Measurements from ENCODE around the gene RNLS. TPM values are rescaled to one million over a fixed set of nuclear protein-coding genes. Genes with fewer than 3 reads are reported as not detected.

RNLS gene
- total RNA-seq, 3 donors from 2014 or later (not counting 1 experiment from before 2014, with no cell fraction given): 4.0 to 6.8 (median 4.4) TPM

- no peaks in the 10 kb centered on the region for H3K27me3 ChIP-seq (ENCODE audit: control insufficient read depth, insufficient read depth, low read length)
- Mint-ChIP-seq H3K4me1 (no peaks in the 10 kb centered on the region), H3K36me3 (no peaks in the 10 kb centered on the region), H3K4me3 (no peak overlapping the region), H3K27me3 (ENCODE audit: low read depth in 2 of 2) (peaks cover 0 to 11% of the 10 kb centered on the region in 2 donors), H3K27ac (no peak overlapping the region), H3K9me3 (no peaks in the 10 kb centered on the region)
- no peak overlapping the region for H3K4me3 ChIP-seq (ENCODE audit: low read length)
- TF ChIP-seq, protein P1, sequence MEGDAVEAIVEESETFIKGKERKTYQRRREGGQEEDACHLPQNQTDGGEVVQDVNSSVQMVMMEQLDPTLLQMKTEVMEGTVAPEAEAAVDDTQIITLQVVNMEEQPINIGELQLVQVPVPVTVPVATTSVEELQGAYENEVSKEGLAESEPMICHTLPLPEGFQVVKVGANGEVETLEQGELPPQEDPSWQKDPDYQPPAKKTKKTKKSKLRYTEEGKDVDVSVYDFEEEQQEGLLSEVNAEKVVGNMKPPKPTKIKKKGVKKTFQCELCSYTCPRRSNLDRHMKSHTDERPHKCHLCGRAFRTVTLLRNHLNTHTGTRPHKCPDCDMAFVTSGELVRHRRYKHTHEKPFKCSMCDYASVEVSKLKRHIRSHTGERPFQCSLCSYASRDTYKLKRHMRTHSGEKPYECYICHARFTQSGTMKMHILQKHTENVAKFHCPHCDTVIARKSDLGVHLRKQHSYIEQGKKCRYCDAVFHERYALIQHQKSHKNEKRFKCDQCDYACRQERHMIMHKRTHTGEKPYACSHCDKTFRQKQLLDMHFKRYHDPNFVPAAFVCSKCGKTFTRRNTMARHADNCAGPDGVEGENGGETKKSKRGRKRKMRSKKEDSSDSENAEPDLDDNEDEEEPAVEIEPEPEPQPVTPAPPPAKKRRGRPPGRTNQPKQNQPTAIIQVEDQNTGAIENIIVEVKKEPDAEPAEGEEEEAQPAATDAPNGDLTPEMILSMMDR (IDR thresholded peaks at IDR 0.05): no peak
- no peak overlapping the region for H3K27ac ChIP-seq (ENCODE audit: low read length)
- H3K4me1 ChIP-seq (ENCODE audit: control insufficient read depth, insufficient read depth, low read length): no peaks in the 10 kb centered on the region
- DNase-seq (no peak), ATAC-seq (no peak)
- 71% methylated on average over 2 of the region's 2 CpGs for WGBS (ENCODE audit: insufficient coverage)
- intact Hi-C loops (cut with micrococcal nuclease): no loop called here
- no peaks in the 10 kb centered on the region for H3K36me3 ChIP-seq (ENCODE audit: control insufficient read depth, insufficient read depth, low read length)
- H3K9me3 ChIP-seq (ENCODE audit: control insufficient read depth, insufficient read depth, low read length): no peaks in the 10 kb centered on the region
These were observed 345.1 kb downstream of the RNLS start for GRCh38 chr10:88237896-88238614.

GRCh38 chr10:88236121-88236743, 346.9 kb downstream of the RNLS start:
- intact Hi-C loops (cut with micrococcal nuclease): no loop called here
- H3K9me3 Mint-ChIP-seq: no peaks in the 10 kb centered on the region
- Histone ChIP-seq H3K4me3 (ENCODE audit: low read length) (no peak overlapping the region), H3K9me3 (ENCODE audit: control insufficient read depth, insufficient read depth, low read length) (no peaks in the 10 kb centered on the region), H3K27ac (ENCODE audit: low read length) (no peak overlapping the region), H3K27me3 (ENCODE audit: control insufficient read depth, insufficient read depth, low read length) (no peaks in the 10 kb centered on the region), H3K4me1 (ENCODE audit: control insufficient read depth, insufficient read depth, low read length) (no peaks in the 10 kb centered on the region), H3K36me3 (ENCODE audit: control insufficient read depth, insufficient read depth, low read length) (no peaks in the 10 kb centered on the region)
- TF ChIP-seq, protein P1 (IDR thresholded peaks at IDR 0.05): no peak
- H3K4me3 Mint-ChIP-seq: no peak overlapping the region
- no peak overlapping the region for H3K27ac Mint-ChIP-seq
- WGBS (ENCODE audit: insufficient coverage): 88% methylated on average over 2 of the region's 2 CpGs
- H3K36me3 Mint-ChIP-seq: no peaks in the 10 kb centered on the region
- ATAC-seq: no peak
- no peaks in the 10 kb centered on the region for H3K4me1 Mint-ChIP-seq
- H3K27me3 Mint-ChIP-seq (ENCODE audit: low read depth in 2 of 2): no peaks in the 10 kb centered on the region
- DNase-seq: no peak

- Histone ChIP-seq H3K36me3 (ENCODE audit: control insufficient read depth, insufficient read depth, low read length) (no peaks in the 10 kb centered on the region), H3K4me3 (ENCODE audit: low read length) (no peak overlapping the region), H3K27ac (ENCODE audit: low read length) (no peak overlapping the region), H3K4me1 (ENCODE audit: control insufficient read depth, insufficient read depth, low read length) (no peaks in the 10 kb centered on the region), H3K27me3 (ENCODE audit: control insufficient read depth, insufficient read depth, low read length) (no peaks in the 10 kb centered on the region), H3K9me3 (ENCODE audit: control insufficient read depth, insufficient read depth, low read length) (no peaks in the 10 kb centered on the region)
- WGBS (ENCODE audit: insufficient coverage): 95% methylated on average over 4 of the region's 4 CpGs
- DNase-seq: no peak
- TF ChIP-seq, protein P1 (IDR thresholded peaks at IDR 0.05): no peak
- Mint-ChIP-seq H3K4me1 (no peaks in the 10 kb centered on the region), H3K9me3 (peaks cover 2 to 4% of the 10 kb centered on the region in 2 donors), H3K36me3 (no peaks in the 10 kb centered on the region), H3K27me3 (ENCODE audit: low read depth in 2 of 2) (peaks cover 0 to 4% of the 10 kb centered on the region in 2 donors), H3K27ac (no peak overlapping the region), H3K4me3 (no peak overlapping the region)
- no peak for ATAC-seq
- intact Hi-C loops (cut with micrococcal nuclease): no loop called here
These were observed 348.8 kb downstream of the RNLS start for GRCh38 chr10:88234297-88234696.
